Astrocyte (in vitro differentiated cells and primary cell): Measurements from ENCODE around the gene PLEKHA7. TPM values are rescaled to one million over a fixed set of nuclear protein-coding genes. Genes with fewer than 3 reads are reported as not detected.
A peak's percentile ranks its signal among the peaks of the same experiment; 100 is the strongest.

Source experiments
- DNase-seq: peaks from one replicate; pipeline ENCODE4 v3.0.0-alpha.2; 2010; ENCODE audit warnings: low read depth
- FAIRE-seq: peaks from 2 replicates; lab custom pipeline; 2011; peaks lifted over from hg19 to GRCh38; lab: Jason Lieb, UNC
- H2AFZ ChIP-seq: 2 replicates; pipeline ENCODE4 v1.6.0; 2012; ENCODE audit warnings: low read depth, low read length, inconsistent platforms
- H3K27ac ChIP-seq: 2 replicates; pipeline ENCODE4 v1.5.1; 2011; ENCODE audit warnings: low read depth, low read length, inconsistent platforms
- H3K27me3 ChIP-seq: 2 replicates; pipeline ENCODE4 v1.6.0; 2011; ENCODE audit warnings: low read length, inconsistent platforms; ENCODE audit not compliant: insufficient read depth
- H3K36me3 ChIP-seq: 2 replicates; pipeline ENCODE4 v1.5.1; 2011; ENCODE audit warnings: low read length, inconsistent platforms; ENCODE audit not compliant: insufficient read depth
- H3K4me1 ChIP-seq: 2 replicates; pipeline ENCODE4 v1.5.1; 2011; ENCODE audit warnings: low read length, inconsistent platforms; ENCODE audit not compliant: insufficient read depth
- H3K4me2 ChIP-seq: 2 replicates; pipeline ENCODE4 v1.6.0; 2012; ENCODE audit warnings: low read length, inconsistent platforms
- H3K4me3 ChIP-seq: 2 replicates; pipeline ENCODE4 v1.5.1; 2011; ENCODE audit warnings: low read depth, mild to moderate bottlenecking, low read length, inconsistent platforms; ENCODE audit not compliant: insufficient read depth
- H3K79me2 ChIP-seq: 2 replicates; pipeline ENCODE4 v1.6.0; 2012; ENCODE audit warnings: mild to moderate bottlenecking, low read length, inconsistent platforms; ENCODE audit not compliant: insufficient read depth
- H3K9ac ChIP-seq: 2 replicates; pipeline ENCODE4 v1.6.0; 2012; ENCODE audit warnings: mild to moderate bottlenecking, low read length, inconsistent platforms
- H3K9me3 ChIP-seq: 2 replicates; pipeline ENCODE4 v1.5.1; 2012; ENCODE audit warnings: low read depth, mild to moderate bottlenecking, low read length, inconsistent platforms; ENCODE audit not compliant: insufficient read depth
- H4K20me1 ChIP-seq: 2 replicates; pipeline ENCODE4 v1.6.0; 2012; ENCODE audit warnings: low read length, inconsistent platforms; ENCODE audit not compliant: insufficient read depth
- H3K27ac Mint-ChIP-seq: one replicate; pipeline ENCODE4 v1.8.0; 2021; ENCODE audit warnings: mild to moderate bottlenecking, mixed read lengths; ENCODE audit not compliant: unreplicated experiment
- H3K27me3 Mint-ChIP-seq: one replicate; pipeline ENCODE4 v1.8.0; 2021; ENCODE audit warnings: low read depth, mixed read lengths; ENCODE audit not compliant: unreplicated experiment
- H3K36me3 Mint-ChIP-seq: one replicate; pipeline ENCODE4 v1.8.0; 2021; ENCODE audit warnings: low read depth, mixed read lengths; ENCODE audit not compliant: unreplicated experiment
- H3K4me1 Mint-ChIP-seq: one replicate; pipeline ENCODE4 v1.8.0; 2021; ENCODE audit warnings: low read depth, mixed read lengths; ENCODE audit not compliant: unreplicated experiment
- H3K4me3 Mint-ChIP-seq: one replicate; pipeline ENCODE4 v1.8.0; 2021; ENCODE audit warnings: mild to moderate bottlenecking, moderate library complexity, mixed read lengths; ENCODE audit not compliant: unreplicated experiment
- H3K9me3 Mint-ChIP-seq: one replicate; pipeline ENCODE4 v1.8.0; 2021; ENCODE audit warnings: mild to moderate bottlenecking, mixed read lengths; ENCODE audit not compliant: unreplicated experiment
- CTCF ChIP-seq: IDR thresholded peaks from 2 replicates; pipeline ENCODE4 v1.5.1; 2011; ENCODE audit warnings: low read depth, mild to moderate bottlenecking, inconsistent platforms, low read length, moderate library complexity; ENCODE audit not compliant: insufficient read depth
- EZH2 ChIP-seq: IDR thresholded peaks from 2 replicates; pipeline ENCODE4 v1.6.1; 2012; ENCODE audit warnings: mild to moderate bottlenecking, low read length, inconsistent platforms; ENCODE audit not compliant: insufficient read depth
- total RNA-seq: library from RNA; stranded (reverse); gene quantifications from 2 replicates; pipeline ENCODE4 v1.2.1, GENCODE V29; 2021

The PLEKHA7 gene
- total RNA-seq, 1 donor from 2014 or later = 5.7 TPM

GRCh38 chr11:16979703-16980622 lies 34.3 kb downstream of the PLEKHA7 start:
- no peaks in the 10 kb centered on the region for H3K79me2 ChIP-seq
- H3K4me1 ChIP-seq = peaks cover 16% of the 10 kb centered on the region
- no peak overlapping the region for H3K4me3 Mint-ChIP-seq
- H3K36me3 ChIP-seq = no peaks in the 10 kb centered on the region
- H4K20me1 ChIP-seq = no peaks in the 10 kb centered on the region
- TF ChIP-seq CTCF = no peak
- no peak for TF ChIP-seq EZH2
- no peaks in the 10 kb centered on the region for H3K9me3 ChIP-seq
- peaks cover 32% of the 10 kb centered on the region for H3K4me1 Mint-ChIP-seq
- H3K27ac ChIP-seq = no peak overlapping the region
- H3K9ac ChIP-seq = no peak overlapping the region
- H3K27me3 Mint-ChIP-seq = no peaks in the 10 kb centered on the region
- no peak overlapping the region for H2AFZ ChIP-seq
- H3K9me3 Mint-ChIP-seq = peaks cover 1% of the 10 kb centered on the region
- DNase-seq (no peak), FAIRE-seq (no peak)
- no peak overlapping the region for H3K4me3 ChIP-seq
- no peaks in the 10 kb centered on the region for H3K36me3 Mint-ChIP-seq
- H3K4me2 ChIP-seq = no peak overlapping the region
- peaks cover 14% of the 10 kb centered on the region for H3K27me3 ChIP-seq
- H3K27ac Mint-ChIP-seq = peak overlapping the region; percentile 68

- no peak overlapping the region for H3K27ac ChIP-seq
- peaks cover 34% of the 10 kb centered on the region for H3K4me1 Mint-ChIP-seq
- H3K9ac ChIP-seq = no peak overlapping the region
- no peak overlapping the region for H3K27ac Mint-ChIP-seq
- DNase-seq = no peak
- H3K36me3 Mint-ChIP-seq = peaks cover 3% of the 10 kb centered on the region
- no peak for TF ChIP-seq EZH2
- no peak for TF ChIP-seq CTCF
- H3K4me1 ChIP-seq = peaks cover 16% of the 10 kb centered on the region
- H3K9me3 Mint-ChIP-seq = peaks cover 1% of the 10 kb centered on the region
- H3K4me2 ChIP-seq = no peak overlapping the region
- H3K36me3 ChIP-seq = no peaks in the 10 kb centered on the region
- H3K4me3 ChIP-seq = no peak overlapping the region
- no peaks in the 10 kb centered on the region for H3K9me3 ChIP-seq
- H4K20me1 ChIP-seq = no peaks in the 10 kb centered on the region
- no peak overlapping the region for H3K4me3 Mint-ChIP-seq
- peaks cover 2% of the 10 kb centered on the region for H3K27me3 Mint-ChIP-seq
- no peak overlapping the region for H2AFZ ChIP-seq
- FAIRE-seq = no peak
- H3K27me3 ChIP-seq = peaks cover 14% of the 10 kb centered on the region
- H3K79me2 ChIP-seq = no peaks in the 10 kb centered on the region
Observed at GRCh38 chr11:16977994-16978315, 36.3 kb downstream of the PLEKHA7 start.
